ENCODE measurements around the gene EXOC6. TPM values are rescaled to one million over a fixed set of nuclear protein-coding genes. Genes with fewer than 3 reads are reported as not detected.

The EXOC6 gene
- total RNA-seq, 1 experiment from 2014 or later = 19.2 TPM

DNA sequence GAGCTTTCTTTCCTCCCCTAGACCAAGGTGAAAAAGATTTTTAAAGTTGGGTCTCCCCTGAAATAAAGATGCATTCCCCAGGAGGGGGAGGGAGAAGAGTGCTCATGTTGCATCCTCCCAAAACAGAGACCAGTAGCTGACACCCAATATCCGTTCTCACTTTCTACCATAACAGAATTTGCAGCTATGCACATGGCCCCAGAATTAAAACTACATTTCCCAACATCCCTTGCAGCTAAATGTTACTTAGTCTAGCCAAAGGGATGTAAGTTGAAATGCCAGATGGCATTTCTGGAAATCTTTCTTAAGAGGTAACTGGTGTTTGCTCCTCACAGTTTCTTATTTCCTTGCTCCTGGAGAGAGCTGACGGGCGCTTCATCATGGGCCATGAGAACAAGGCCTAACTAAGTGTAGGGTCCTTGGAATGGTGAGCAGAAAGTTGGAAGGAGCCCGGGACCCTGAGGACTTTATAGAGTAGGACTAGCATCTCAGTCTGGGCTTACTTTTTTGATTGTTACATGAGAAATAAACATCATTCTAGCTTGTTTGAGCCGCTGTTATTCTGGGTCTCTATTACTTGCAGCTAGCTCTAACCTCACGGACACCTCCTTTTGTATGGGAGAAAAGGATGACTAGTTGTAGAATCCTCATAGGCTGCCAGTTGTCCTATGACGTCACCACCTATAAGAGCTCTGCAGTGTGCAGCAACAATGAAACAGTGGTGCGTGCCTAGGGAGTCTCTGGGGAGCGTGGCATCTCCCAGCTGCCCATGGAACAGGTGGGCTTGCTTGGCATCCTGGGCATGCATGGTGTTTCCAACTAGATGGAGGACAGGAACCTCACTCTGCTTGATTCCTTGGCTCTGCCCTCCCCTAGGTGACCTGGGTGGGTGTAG lies 46.1 kb upstream of the EXOC6 start:
- H3K4me1 Mint-ChIP-seq (ENCODE audit: low read depth, unreplicated experiment) = peaks cover 18% of the 10 kb centered on the region
- BruUV-seq (replicated peaks) = no TSS peak
- no peak overlapping the region for H3K27ac Mint-ChIP-seq (ENCODE audit: unreplicated experiment)
- H3K9me3 Mint-ChIP-seq (ENCODE audit: low read depth, unreplicated experiment) = no peaks in the 10 kb centered on the region
- CTCF ChIA-PET = no interaction called here
- H3K36me3 Mint-ChIP-seq (ENCODE audit: insufficient read depth, unreplicated experiment) = no peaks in the 10 kb centered on the region
- H3K27me3 Mint-ChIP-seq (ENCODE audit: unreplicated experiment) = no peaks in the 10 kb centered on the region
- no peak for DNase-seq
- intact Hi-C loops (cut with micrococcal nuclease; ENCODE audit: unreplicated experiment) = loop anchor here (2.0 kb wide), 1 partner anchor 15 kb away; no protein-coding TSS in a partner anchor
- TF ChIP-seq, protein P1, sequence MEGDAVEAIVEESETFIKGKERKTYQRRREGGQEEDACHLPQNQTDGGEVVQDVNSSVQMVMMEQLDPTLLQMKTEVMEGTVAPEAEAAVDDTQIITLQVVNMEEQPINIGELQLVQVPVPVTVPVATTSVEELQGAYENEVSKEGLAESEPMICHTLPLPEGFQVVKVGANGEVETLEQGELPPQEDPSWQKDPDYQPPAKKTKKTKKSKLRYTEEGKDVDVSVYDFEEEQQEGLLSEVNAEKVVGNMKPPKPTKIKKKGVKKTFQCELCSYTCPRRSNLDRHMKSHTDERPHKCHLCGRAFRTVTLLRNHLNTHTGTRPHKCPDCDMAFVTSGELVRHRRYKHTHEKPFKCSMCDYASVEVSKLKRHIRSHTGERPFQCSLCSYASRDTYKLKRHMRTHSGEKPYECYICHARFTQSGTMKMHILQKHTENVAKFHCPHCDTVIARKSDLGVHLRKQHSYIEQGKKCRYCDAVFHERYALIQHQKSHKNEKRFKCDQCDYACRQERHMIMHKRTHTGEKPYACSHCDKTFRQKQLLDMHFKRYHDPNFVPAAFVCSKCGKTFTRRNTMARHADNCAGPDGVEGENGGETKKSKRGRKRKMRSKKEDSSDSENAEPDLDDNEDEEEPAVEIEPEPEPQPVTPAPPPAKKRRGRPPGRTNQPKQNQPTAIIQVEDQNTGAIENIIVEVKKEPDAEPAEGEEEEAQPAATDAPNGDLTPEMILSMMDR (IDR thresholded peaks at IDR 0.05; ENCODE audit: unreplicated experiment) = no peak
- no peak overlapping the region for H3K4me3 Mint-ChIP-seq (ENCODE audit: low read depth, unreplicated experiment)

DNA sequence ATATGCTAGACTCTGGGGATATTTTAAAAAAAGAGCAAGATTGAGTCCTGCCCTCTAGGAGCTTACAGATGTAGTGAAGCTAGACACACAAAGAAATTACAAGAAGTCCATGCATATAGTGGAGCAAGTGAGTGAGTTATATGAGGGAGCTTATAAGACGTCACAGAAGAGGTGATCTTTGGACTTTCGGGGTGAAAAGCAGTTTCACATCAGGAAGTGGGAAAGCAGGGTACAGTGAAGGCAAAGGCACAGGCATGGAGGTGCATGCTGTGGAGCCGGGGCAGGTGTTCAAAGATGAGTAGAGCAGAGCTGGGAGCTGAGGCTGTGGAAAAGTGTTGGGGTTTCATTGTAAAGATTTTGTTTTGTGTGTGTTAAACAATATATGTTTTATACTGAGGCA lies 38.5 kb upstream of the EXOC6 start:
- Mint-ChIP-seq H3K36me3 (ENCODE audit: insufficient read depth, unreplicated experiment) (no peaks in the 10 kb centered on the region), H3K27me3 (ENCODE audit: unreplicated experiment) (no peaks in the 10 kb centered on the region), H3K4me1 (ENCODE audit: low read depth, unreplicated experiment) (peaks cover 33% of the 10 kb centered on the region), H3K9me3 (ENCODE audit: low read depth, unreplicated experiment) (no peaks in the 10 kb centered on the region), H3K4me3 (ENCODE audit: low read depth, unreplicated experiment) (no peak overlapping the region), H3K27ac (ENCODE audit: unreplicated experiment) (no peak overlapping the region)
- CTCF ChIA-PET = interaction anchor here (0.7 kb wide), 1 partner anchor 221 kb away, joined by 3 read pairs; no protein-coding TSS in a partner anchor
- DNase-seq = no peak
- intact Hi-C loops (cut with micrococcal nuclease; ENCODE audit: unreplicated experiment) = no loop called here
- no TSS peak for BruUV-seq (replicated peaks)
- TF ChIP-seq, protein P1 (IDR thresholded peaks at IDR 0.05; ENCODE audit: unreplicated experiment) = no peak

DNA sequence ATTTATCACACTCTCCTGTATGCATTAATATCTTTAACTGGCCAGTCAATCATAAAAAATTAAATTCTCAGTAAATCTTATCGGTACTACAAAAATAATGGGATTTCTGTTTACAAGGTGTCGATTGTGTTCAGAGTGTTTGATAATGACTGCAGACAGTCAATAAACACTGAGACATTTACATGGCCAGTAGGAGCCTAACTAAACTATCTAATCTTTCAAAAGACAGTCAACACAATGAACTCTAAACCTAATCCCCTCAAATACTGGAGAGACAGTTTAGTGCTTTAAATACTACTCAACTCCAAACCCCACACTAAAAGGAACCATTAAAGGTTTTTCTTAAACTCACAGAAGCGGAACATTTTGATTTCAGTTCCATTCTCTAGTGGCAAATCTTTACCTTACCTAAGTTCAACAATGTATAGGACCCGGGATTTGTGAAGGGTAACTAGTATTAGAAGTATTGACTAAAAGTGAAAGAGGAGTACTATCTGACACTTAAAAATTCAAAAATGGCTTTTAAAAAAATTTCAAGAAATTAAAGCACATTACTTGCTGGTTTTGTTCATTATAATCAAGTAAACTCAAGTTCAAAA lies 37.3 kb upstream of the EXOC6 start:
- Mint-ChIP-seq H3K27me3 (ENCODE audit: unreplicated experiment) (no peaks in the 10 kb centered on the region), H3K36me3 (ENCODE audit: insufficient read depth, unreplicated experiment) (no peaks in the 10 kb centered on the region), H3K4me3 (ENCODE audit: low read depth, unreplicated experiment) (no peak overlapping the region), H3K9me3 (ENCODE audit: low read depth, unreplicated experiment) (no peaks in the 10 kb centered on the region), H3K27ac (ENCODE audit: unreplicated experiment) (no peak overlapping the region), H3K4me1 (ENCODE audit: low read depth, unreplicated experiment) (peaks cover 32% of the 10 kb centered on the region)
- DNase-seq = no peak
- no TSS peak for BruUV-seq (replicated peaks)
- intact Hi-C loops (cut with micrococcal nuclease; ENCODE audit: unreplicated experiment) = no loop called here
- CTCF ChIA-PET = no interaction called here
- TF ChIP-seq, protein P1 (IDR thresholded peaks at IDR 0.05; ENCODE audit: unreplicated experiment) = no peak

DNA sequence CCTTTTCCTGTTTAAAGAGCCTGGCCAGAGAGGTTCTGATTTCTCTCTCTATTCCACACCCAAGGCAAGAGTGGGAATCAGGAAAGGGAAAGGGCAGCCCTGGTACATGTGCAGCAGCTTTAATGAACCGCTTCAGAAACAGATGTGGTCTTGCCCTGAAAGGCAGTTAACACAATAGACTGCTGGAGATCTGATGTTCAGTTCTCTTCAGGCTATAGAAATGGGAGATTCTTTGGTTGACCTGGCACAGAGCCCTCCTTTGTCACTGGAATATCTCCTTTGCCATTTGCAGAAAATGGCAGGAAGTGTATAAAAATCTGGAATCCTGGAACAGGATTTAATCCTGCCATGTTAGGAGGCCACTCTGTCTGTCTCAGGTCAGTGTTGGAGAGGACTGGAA lies 36.3 kb upstream of the EXOC6 start:
- DNase-seq = no peak
- Mint-ChIP-seq H3K4me1 (ENCODE audit: low read depth, unreplicated experiment) (peaks cover 32% of the 10 kb centered on the region), H3K4me3 (ENCODE audit: low read depth, unreplicated experiment) (no peak overlapping the region), H3K27me3 (ENCODE audit: unreplicated experiment) (no peaks in the 10 kb centered on the region), H3K36me3 (ENCODE audit: insufficient read depth, unreplicated experiment) (no peaks in the 10 kb centered on the region), H3K27ac (ENCODE audit: unreplicated experiment) (no peak overlapping the region), H3K9me3 (ENCODE audit: low read depth, unreplicated experiment) (peaks cover 2% of the 10 kb centered on the region)
- intact Hi-C loops (cut with micrococcal nuclease; ENCODE audit: unreplicated experiment) = no loop called here
- TF ChIP-seq, protein P1 (IDR thresholded peaks at IDR 0.05; ENCODE audit: unreplicated experiment) = no peak
- BruUV-seq (replicated peaks) = no TSS peak
- CTCF ChIA-PET = interaction anchor here (0.6 kb wide), 1 partner anchor 198 kb away, joined by 3 read pairs; no protein-coding TSS in a partner anchor

All from Calu3 (cell line).